Measurements from ENCODE around the gene TMEM131L. TPM values are rescaled to one million over a fixed set of nuclear protein-coding genes. Genes with fewer than 3 reads are reported as not detected.

The TMEM131L gene
- total RNA-seq, 3 donors from 2014 or later, result 18.7 to 22.0 (median 19.5) TPM

GRCh38 chr4:153573881-153574802, 108.0 kb downstream of the TMEM131L start:
- H3K9me3 ChIP-seq, result no peaks in the 10 kb centered on the region
- H3K27me3 ChIP-seq, result no peaks in the 10 kb centered on the region
- peak in 1 of 2 donors; percentile 60 for DNase-seq (ENCODE audit: low spot score in 2 of 2)
- peaks cover 0 to 4% of the 10 kb centered on the region in 2 donors for H3K4me1 ChIP-seq
- no peak overlapping the region for H3K27ac ChIP-seq
- no peaks in the 10 kb centered on the region for H3K36me3 ChIP-seq
- TF ChIP-seq, protein P1, sequence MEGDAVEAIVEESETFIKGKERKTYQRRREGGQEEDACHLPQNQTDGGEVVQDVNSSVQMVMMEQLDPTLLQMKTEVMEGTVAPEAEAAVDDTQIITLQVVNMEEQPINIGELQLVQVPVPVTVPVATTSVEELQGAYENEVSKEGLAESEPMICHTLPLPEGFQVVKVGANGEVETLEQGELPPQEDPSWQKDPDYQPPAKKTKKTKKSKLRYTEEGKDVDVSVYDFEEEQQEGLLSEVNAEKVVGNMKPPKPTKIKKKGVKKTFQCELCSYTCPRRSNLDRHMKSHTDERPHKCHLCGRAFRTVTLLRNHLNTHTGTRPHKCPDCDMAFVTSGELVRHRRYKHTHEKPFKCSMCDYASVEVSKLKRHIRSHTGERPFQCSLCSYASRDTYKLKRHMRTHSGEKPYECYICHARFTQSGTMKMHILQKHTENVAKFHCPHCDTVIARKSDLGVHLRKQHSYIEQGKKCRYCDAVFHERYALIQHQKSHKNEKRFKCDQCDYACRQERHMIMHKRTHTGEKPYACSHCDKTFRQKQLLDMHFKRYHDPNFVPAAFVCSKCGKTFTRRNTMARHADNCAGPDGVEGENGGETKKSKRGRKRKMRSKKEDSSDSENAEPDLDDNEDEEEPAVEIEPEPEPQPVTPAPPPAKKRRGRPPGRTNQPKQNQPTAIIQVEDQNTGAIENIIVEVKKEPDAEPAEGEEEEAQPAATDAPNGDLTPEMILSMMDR (IDR thresholded peaks at IDR 0.05), result peak in 2 of 3 donors; percentile 54 to 57
- no peak for TF ChIP-seq POLR2A (IDR thresholded peaks at IDR 0.05)
- no peak for TF ChIP-seq POLR2AphosphoS5 (IDR thresholded peaks at IDR 0.05)
- intact Hi-C loops (cut with DNase I; ENCODE audit: low total_unique reads), result loop anchor here (5.0 to 10.0 kb wide), 2 partner anchors 109 to 227 kb away; partner anchors contain the start of gene TMEM131L
- no peak overlapping the region for H3K4me3 ChIP-seq

DNA sequence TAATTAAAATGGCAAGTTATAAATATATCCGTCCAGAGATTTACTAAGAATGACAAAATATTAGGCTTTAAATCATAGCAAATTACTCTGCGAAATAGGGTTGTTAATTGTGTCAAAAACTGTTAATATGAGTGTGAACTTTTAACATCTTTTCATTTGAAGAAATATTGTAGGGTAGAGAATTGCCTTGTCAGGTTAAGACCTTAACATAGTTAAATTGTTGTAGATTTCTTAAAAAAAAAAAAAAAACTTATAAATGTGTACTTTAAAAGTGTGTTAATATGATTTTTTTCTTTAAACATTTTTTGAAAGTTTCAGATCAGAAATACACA, 110.2 kb downstream of the TMEM131L start:
- Histone ChIP-seq H3K4me3 (no peak overlapping the region), H3K4me1 (peaks cover 0 to 4% of the 10 kb centered on the region in 2 donors), H3K9me3 (no peaks in the 10 kb centered on the region), H3K27me3 (no peaks in the 10 kb centered on the region), H3K36me3 (no peaks in the 10 kb centered on the region), H3K27ac (no peak overlapping the region)
- no peak for DNase-seq (ENCODE audit: low spot score in 2 of 2)
- intact Hi-C loops (cut with DNase I; ENCODE audit: low total_unique reads), result loop anchor here (10.0 kb wide), 1 partner anchor 112 kb away; the partner anchor contains the start of gene TMEM131L
- TF ChIP-seq, protein P1 (IDR thresholded peaks at IDR 0.05), result peak in 1 of 3 donors; percentile 3
- no peak for TF ChIP-seq POLR2AphosphoS5 (IDR thresholded peaks at IDR 0.05)
- no peak for TF ChIP-seq POLR2A (IDR thresholded peaks at IDR 0.05)

GRCh38 chr4:153577053-153577452, 110.9 kb downstream of the TMEM131L start:
- intact Hi-C loops (cut with DNase I; ENCODE audit: low total_unique reads), result loop anchor here (10.0 kb wide), 1 partner anchor 112 kb away; the partner anchor contains the start of gene TMEM131L
- Histone ChIP-seq H3K27me3 (no peaks in the 10 kb centered on the region), H3K27ac (no peak overlapping the region), H3K9me3 (no peaks in the 10 kb centered on the region), H3K4me1 (peaks cover 0 to 4% of the 10 kb centered on the region in 2 donors), H3K4me3 (no peak overlapping the region), H3K36me3 (no peaks in the 10 kb centered on the region)
- TF ChIP-seq POLR2AphosphoS5 (IDR thresholded peaks at IDR 0.05) (no peak), POLR2A (IDR thresholded peaks at IDR 0.05) (no peak)
- TF ChIP-seq, protein P1 (IDR thresholded peaks at IDR 0.05), result no peak
- no peak for DNase-seq (ENCODE audit: low spot score in 2 of 2)

DNA sequence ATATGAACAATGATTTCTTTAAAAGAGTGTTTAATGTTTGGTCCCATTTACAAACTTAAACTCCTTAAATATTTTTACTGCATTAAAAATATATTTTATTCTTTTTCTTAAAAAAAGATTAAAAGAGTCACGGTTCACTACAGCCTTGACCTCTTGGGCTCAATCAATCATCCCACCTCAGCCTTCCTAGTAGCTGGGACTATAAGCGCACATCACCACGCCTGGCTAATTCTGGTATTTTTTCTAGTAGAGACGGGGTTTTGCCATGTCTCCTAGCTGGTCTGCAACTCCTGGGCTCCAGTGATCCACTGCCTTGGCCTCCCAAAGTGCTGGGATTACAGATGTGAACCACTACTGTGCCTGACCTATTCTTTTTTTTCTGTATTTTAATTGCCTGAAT, 113.2 kb downstream of the TMEM131L start:
- H3K4me1 ChIP-seq, result no peaks in the 10 kb centered on the region
- H3K9me3 ChIP-seq, result no peaks in the 10 kb centered on the region
- TF ChIP-seq POLR2AphosphoS5 (IDR thresholded peaks at IDR 0.05) (no peak), POLR2A (IDR thresholded peaks at IDR 0.05) (no peak)
- TF ChIP-seq, protein P1 (IDR thresholded peaks at IDR 0.05), result no peak
- no peak overlapping the region for H3K4me3 ChIP-seq
- H3K27ac ChIP-seq, result no peak overlapping the region
- H3K27me3 ChIP-seq, result no peaks in the 10 kb centered on the region
- H3K36me3 ChIP-seq, result no peaks in the 10 kb centered on the region
- intact Hi-C loops (cut with DNase I; ENCODE audit: low total_unique reads), result loop anchor here (10.0 kb wide), 1 partner anchor 115 kb away; the partner anchor contains the start of gene TMEM131L
- no peak for DNase-seq (ENCODE audit: low spot score in 2 of 2)

GRCh38 chr4:153579872-153580271, 113.7 kb downstream of the TMEM131L start:
- TF ChIP-seq, protein P1 (IDR thresholded peaks at IDR 0.05), result no peak
- TF ChIP-seq POLR2A (IDR thresholded peaks at IDR 0.05) (no peak), POLR2AphosphoS5 (IDR thresholded peaks at IDR 0.05) (no peak)
- no peak overlapping the region for H3K4me3 ChIP-seq
- DNase-seq (ENCODE audit: low spot score in 2 of 2), result no peak
- no peaks in the 10 kb centered on the region for H3K9me3 ChIP-seq
- H3K36me3 ChIP-seq, result no peaks in the 10 kb centered on the region
- no peaks in the 10 kb centered on the region for H3K4me1 ChIP-seq
- H3K27ac ChIP-seq, result no peak overlapping the region
- intact Hi-C loops (cut with DNase I; ENCODE audit: low total_unique reads), result loop anchor here (10.0 kb wide), 1 partner anchor 115 kb away; the partner anchor contains the start of gene TMEM131L
- H3K27me3 ChIP-seq, result no peaks in the 10 kb centered on the region
